Glutamatergic neuron (in vitro differentiated cells): ENCODE results near the gene WNT5A. TPM values are rescaled to one million over a fixed set of nuclear protein-coding genes. Genes with fewer than 3 reads are reported as not detected.

Experiments
- DNase-seq: peaks from one replicate; pipeline ENCODE4 v3.0.0; 2022
- H3K27ac Mint-ChIP-seq: one replicate; pipeline ENCODE4 v1.8.0; 2020; ENCODE audit warnings: mild to moderate bottlenecking, mixed read lengths, inconsistent platforms; ENCODE audit not compliant: unreplicated experiment
- H3K27me3 Mint-ChIP-seq: one replicate; pipeline ENCODE4 v1.8.0; 2020; ENCODE audit warnings: mild to moderate bottlenecking, moderate library complexity, mixed read lengths, inconsistent platforms; ENCODE audit not compliant: unreplicated experiment
- H3K36me3 Mint-ChIP-seq: one replicate; pipeline ENCODE4 v1.8.0; 2020; ENCODE audit warnings: mild to moderate bottlenecking, mixed read lengths, inconsistent platforms; ENCODE audit not compliant: unreplicated experiment
- H3K4me1 Mint-ChIP-seq: one replicate; pipeline ENCODE4 v1.8.0; 2020; ENCODE audit warnings: mild to moderate bottlenecking, low read depth, mixed read lengths, inconsistent platforms; ENCODE audit not compliant: unreplicated experiment
- H3K4me3 Mint-ChIP-seq: one replicate; pipeline ENCODE4 v1.8.0; 2020; ENCODE audit warnings: mild to moderate bottlenecking, mixed read lengths, inconsistent platforms; ENCODE audit not compliant: unreplicated experiment
- H3K9me3 Mint-ChIP-seq: one replicate; pipeline ENCODE4 v1.8.0; 2020; ENCODE audit warnings: mild to moderate bottlenecking, moderate library complexity, mixed read lengths, inconsistent platforms; ENCODE audit not compliant: unreplicated experiment
- total RNA-seq: library from RNA; stranded (reverse); fragmentation: NEBNext Ultra II Directional; extraction: Animal tissue kit (Norgen Biotek cat#: 25700); gene quantifications from one replicate; pipeline ENCODE4 v1.2.1, GENCODE V29; 2021; ENCODE audit not compliant: unreplicated experiment
- TF ChIP-seq, protein P1 (sequence below): fragments of 200-600 bp; sonication (generic); IDR thresholded peaks from one replicate; pipeline ENCODE4 v1.5.0; 2021; ENCODE audit not compliant: partially characterized antibody, unreplicated experiment

WNT5A gene
- total RNA-seq, 1 donor from 2014 or later: 0.76 TPM

DNA sequence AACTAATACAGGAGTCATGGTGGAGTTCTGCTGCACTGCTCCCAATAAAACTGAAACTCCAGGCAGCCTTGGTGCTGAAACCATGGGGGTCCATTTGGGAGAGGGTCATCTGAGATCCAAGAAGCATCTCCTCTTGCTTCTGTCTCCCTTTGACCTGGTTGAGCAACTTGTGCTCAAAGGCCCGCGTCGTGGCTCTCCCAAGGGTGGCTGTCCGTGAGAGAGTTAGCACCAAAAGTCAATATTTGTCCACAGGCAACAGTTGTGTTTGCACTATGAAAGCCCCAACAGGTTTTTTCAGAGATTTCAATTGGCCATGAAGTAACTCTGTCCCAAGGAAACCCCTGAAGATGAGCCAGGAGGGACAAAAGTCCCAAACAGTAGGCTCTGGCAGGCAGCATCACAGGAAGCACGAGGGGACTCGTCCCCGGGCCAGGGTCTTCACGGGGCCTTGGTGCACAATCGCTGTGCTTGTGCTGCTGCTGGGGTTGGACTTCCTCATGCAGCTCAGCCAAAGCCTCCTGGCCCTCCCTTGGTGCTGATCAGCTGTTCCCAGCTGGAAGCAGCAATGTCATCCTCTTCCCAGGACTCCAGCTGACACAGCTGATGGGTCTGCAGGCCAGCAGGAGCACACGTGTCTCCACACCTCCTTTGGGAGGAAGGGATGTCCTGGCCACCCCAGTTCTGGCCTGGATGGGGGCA is 39.4 kb upstream of the WNT5A start:
- Mint-ChIP-seq H3K27ac (no peak overlapping the region), H3K27me3 (no peaks in the 10 kb centered on the region), H3K9me3 (peaks cover 6% of the 10 kb centered on the region), H3K4me3 (no peak overlapping the region), H3K4me1 (peaks cover 13% of the 10 kb centered on the region), H3K36me3 (no peaks in the 10 kb centered on the region)
- TF ChIP-seq, protein P1, sequence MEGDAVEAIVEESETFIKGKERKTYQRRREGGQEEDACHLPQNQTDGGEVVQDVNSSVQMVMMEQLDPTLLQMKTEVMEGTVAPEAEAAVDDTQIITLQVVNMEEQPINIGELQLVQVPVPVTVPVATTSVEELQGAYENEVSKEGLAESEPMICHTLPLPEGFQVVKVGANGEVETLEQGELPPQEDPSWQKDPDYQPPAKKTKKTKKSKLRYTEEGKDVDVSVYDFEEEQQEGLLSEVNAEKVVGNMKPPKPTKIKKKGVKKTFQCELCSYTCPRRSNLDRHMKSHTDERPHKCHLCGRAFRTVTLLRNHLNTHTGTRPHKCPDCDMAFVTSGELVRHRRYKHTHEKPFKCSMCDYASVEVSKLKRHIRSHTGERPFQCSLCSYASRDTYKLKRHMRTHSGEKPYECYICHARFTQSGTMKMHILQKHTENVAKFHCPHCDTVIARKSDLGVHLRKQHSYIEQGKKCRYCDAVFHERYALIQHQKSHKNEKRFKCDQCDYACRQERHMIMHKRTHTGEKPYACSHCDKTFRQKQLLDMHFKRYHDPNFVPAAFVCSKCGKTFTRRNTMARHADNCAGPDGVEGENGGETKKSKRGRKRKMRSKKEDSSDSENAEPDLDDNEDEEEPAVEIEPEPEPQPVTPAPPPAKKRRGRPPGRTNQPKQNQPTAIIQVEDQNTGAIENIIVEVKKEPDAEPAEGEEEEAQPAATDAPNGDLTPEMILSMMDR: no peak
- DNase-seq: no peak

DNA sequence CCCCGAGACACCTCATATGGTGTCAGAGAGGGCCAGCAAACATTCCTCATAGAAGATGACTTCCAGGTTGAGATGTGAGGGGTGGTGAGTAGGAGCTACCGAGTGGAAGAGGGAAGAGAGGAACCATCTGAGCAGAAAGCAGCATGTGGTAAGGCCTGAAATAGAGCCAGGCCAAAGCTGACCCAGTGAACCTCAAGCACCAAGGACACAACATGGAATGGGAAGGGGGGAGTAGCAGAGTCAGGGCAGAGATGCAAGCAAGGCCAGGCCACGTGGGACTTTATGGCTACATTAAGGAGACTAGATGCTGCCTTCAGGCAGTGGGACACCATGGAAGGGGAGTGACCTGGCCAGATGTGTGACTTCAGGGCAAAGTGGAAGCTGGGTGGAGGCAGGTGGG is 38.3 kb upstream of the WNT5A start:
- Mint-ChIP-seq H3K4me1 (peaks cover 10% of the 10 kb centered on the region), H3K27me3 (no peaks in the 10 kb centered on the region), H3K36me3 (no peaks in the 10 kb centered on the region), H3K27ac (no peak overlapping the region), H3K4me3 (no peak overlapping the region), H3K9me3 (peaks cover 2% of the 10 kb centered on the region)
- no peak for DNase-seq
- TF ChIP-seq, protein P1: no peak

DNA sequence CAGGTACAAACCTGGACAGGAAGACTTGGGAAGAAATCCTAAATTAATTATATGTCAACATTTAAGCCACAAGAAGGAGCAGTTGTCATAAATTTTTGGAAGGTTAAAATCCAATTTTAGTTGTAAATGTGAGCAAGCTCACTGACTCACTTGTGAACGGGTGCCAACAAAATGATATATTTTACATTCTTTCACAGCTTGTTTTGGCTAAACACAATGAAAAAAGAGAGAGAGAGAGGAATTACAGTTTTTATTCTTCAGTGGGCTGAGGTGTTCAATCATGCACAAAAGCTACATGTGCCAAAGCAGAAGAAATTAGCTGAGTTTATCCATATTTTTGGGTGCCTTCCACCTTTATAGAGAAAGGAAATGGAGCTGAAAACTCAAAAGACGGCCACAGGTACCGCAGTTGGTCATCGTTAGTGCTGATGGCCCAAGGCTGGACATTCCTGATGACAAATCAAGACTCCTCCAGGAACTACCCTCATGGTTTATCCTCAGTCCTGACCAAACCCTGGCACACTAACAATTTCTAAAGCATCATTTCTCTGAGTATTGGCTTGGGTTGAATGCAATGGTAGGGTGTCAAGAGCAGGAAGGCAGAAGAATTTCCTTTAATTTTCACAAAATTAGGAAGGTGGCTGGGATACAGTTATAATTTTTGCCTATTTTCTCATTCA is 37.6 kb upstream of the WNT5A start:
- TF ChIP-seq, protein P1: no peak
- no peak for DNase-seq
- peaks cover 8% of the 10 kb centered on the region for H3K4me1 Mint-ChIP-seq
- H3K27me3 Mint-ChIP-seq: no peaks in the 10 kb centered on the region
- no peak overlapping the region for H3K27ac Mint-ChIP-seq
- H3K36me3 Mint-ChIP-seq: no peaks in the 10 kb centered on the region
- H3K4me3 Mint-ChIP-seq: no peak overlapping the region
- no peaks in the 10 kb centered on the region for H3K9me3 Mint-ChIP-seq

DNA sequence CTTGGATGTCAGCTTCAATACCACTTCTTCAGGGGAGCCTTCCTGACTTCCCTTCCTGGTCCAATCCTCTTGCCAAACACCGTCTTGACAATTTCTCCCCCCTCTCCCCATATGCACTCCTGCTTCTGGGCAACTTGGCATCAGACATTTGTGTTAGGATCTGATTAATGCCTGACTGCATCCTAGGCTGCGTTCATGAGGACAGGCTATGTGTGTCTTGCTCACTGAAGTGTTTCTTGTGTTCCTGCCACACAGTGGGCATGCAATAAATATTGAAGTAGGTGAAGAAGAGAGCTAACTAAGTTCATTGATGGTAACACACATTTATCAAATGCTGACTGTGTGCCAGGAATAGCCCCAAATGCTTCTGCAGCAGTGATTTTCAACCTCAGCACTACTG is 36.4 kb upstream of the WNT5A start:
- Mint-ChIP-seq H3K36me3 (no peaks in the 10 kb centered on the region), H3K9me3 (no peaks in the 10 kb centered on the region), H3K4me1 (peaks cover 12% of the 10 kb centered on the region), H3K27me3 (no peaks in the 10 kb centered on the region), H3K27ac (no peak overlapping the region), H3K4me3 (no peak overlapping the region)
- TF ChIP-seq, protein P1: no peak
- DNase-seq: no peak
